GM18499 (cell line): ENCODE data around the gene SEC24C.
"Not testable (repeated sequence)": the region's sequence is repeated elsewhere in the genome, so short reads cannot be mapped to it uniquely, and the experiment has no call there.

Experiments
- ATAC-seq: cut with Tn5 transposase; IDR thresholded peaks from one replicate; pipeline ENCODE4 v1.9.1; 2021; ENCODE audit warnings: moderate number of reproducible peaks; ENCODE audit not compliant: insufficient read depth, unreplicated experiment

The SEC24C gene

GRCh38 chr10:73743905-73744663, at the start of gene SEC24C:
Gene SEC24C (plus strand): TSS chr10:73744372. CDS start chr10:73746833, 2,461 bp downstream.
- no peak for ATAC-seq

DNA sequence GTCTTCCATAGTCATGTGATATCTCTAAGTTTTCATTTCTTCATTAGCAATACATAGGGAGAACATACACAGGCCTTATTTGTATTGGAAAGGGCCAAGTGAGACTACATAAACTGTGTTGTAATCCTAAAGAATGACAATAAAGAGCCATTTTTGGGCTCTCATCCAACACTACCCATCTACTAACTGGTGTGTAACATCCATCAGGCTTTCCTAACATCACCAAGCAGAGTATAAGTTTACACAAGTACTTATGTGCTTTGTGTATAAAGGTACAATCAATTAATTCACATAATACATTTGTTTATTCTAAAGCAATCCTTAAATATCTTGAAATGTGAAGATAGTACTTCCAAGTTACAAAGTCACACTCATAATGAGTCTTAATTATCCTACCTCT, 48.9 kb upstream of the SEC24C start:
- ATAC-seq = not testable (repeated sequence)

- ATAC-seq = not testable (repeated sequence)
Observed at GRCh38 chr10:73697675-73698159, 46.5 kb upstream of the SEC24C start, which contains the start of gene AGAP5. Gene AGAP5 (minus strand): TSS chr10:73698109. CDS start chr10:73697755, 354 bp downstream.

GRCh38 chr10:73698819-73699218, 45.4 kb upstream of the SEC24C start:
- ATAC-seq = not testable (repeated sequence)

DNA sequence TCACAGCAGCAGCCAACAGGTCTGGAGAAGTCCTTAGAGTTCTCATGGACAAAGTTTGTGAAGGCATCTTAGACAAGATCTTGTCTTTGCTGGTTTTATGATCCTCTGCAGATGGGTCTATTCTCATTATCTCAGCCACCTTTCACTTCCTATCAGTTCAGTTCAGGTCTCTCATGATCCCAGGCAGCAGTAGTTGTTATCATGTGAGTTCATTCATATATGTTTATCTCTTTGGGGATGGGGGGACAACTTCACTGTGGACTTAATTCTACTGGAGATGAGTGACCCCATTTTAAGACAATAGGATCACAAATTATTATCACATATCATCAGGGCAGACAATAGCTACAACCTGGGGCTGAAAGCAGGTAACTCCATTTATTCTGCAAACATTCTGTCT, 40.2 kb upstream of the SEC24C start:
- not testable (repeated sequence) for ATAC-seq

- not testable (repeated sequence) for ATAC-seq
Observed at GRCh38 chr10:73705506-73706072, 38.6 kb upstream of the SEC24C start.

DNA sequence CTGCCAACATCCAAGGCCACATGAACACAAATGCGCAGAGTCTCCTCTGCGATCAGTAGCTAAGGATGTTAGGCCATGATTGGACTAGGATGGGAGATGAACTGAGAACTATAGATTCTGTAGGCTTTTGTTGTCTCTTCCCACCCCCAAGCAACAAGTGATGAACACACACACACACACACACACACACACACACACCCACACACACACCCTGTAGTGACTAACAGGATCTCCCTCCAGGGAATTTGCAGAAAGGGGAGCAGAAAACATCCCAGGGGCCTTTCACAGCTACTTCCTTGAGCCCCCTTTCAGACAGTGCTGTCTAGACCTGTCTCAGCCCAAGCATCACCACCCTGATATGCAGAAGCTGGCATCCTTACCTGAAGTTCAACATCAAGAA, 37.7 kb upstream of the SEC24C start:
- not testable (repeated sequence) for ATAC-seq

- ATAC-seq = not testable (repeated sequence)
Observed at GRCh38 chr10:73707628-73708027, 36.5 kb upstream of the SEC24C start.

DNA sequence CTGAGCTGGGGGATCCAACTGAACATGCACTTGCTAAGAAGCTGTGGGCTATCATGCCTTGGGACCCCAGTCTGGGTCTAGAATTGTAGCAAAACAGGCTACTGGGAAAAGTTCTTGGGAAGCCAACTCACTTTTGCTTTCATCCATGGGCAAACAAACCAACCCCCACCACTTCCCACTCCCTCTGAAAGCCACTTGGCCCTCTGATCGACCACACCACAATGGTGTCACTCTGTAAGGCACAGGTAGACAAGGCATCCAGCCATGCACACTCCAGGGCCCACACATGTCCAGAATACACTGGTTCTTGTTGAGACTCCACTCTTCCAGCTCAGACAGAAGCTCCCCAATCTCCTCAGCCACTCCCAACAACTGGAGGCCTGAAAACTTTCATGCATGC, 36.0 kb upstream of the SEC24C start:
- ATAC-seq = not testable (repeated sequence)

- ATAC-seq = not testable (repeated sequence)
Observed at GRCh38 chr10:73711683-73712082, 32.5 kb upstream of the SEC24C start.

- not testable (repeated sequence) for ATAC-seq
Observed at GRCh38 chr10:73713912-73714311, 30.3 kb upstream of the SEC24C start.

- not testable (repeated sequence) for ATAC-seq
Observed at GRCh38 chr10:73714483-73714882, 29.7 kb upstream of the SEC24C start.

GRCh38 chr10:73715179-73716156, 28.7 kb upstream of the SEC24C start:
- ATAC-seq = not testable (repeated sequence)

DNA sequence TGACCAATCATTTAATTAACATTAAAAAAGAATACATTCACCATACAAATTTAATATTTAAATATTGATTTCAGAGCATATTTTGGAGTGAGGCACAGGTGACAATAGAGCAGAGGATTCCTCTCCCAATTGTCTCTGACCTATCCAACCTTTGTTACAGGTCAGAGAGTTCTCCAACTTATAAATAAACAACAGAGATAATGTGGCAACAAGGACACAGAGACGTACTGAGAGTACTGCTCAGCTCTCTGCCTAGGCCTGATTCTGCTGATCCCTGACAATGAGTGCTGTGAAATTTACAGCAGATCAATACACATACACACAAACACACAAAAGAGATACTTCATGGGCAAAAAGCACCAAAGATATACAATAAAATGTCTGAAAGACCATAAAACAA, 27.9 kb upstream of the SEC24C start:
- no peak for ATAC-seq

DNA sequence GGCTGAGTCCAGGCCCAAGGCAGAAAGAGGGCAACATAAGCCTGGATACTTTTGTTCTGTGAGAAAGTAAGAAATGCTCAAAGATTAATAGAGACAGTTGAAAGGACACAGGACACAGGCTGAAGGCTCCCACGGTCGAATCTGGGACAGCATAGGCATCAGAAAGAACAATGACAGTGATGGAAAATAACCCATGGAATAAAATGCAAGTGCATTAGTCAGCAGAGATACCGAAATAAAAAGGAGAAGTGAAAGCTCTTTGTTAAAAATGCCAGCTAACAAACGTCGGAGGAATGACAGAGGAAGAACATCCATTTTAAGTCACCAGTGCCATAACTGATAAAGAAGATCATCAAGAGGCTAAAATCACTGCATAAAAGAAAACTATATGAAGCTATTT, 26.6 kb upstream of the SEC24C start:
- no peak for ATAC-seq

DNA sequence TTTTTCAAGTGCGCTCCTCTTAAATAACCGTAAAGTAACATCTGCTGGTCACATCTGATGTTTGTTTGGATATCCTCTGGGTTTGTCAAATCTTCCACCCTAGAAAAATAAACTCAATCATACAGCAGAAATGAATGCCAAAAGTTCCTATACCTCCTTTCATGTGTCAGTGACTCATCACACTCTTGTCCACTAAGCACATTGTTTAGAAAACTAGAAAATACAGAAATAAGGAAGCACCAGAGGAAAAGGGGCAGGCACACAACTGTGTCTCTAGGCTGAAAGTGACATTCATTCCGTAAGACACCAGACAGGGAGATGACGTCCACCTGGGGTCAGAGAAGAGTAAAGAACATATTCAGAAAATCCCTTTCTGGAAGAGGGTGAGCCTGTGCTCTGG, 23.6 kb upstream of the SEC24C start:
- not testable (repeated sequence) for ATAC-seq

DNA sequence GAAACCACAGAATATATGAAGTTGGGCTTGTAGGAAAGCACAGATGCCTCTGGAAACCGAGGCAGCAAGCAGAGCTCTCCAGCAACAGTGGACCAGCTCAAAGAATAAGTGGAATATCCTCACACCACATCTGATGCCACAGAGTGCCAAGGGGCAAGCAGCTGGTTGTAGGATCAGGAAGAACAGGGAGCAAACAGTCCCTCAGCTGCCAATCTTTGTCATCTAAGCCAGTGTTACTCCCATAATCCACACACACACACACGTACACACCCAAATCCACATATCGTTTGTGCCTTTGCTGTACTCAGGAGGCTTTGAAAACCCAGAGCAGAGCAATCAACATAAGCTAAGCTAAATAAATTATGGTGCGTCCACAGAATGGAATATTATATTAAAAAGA, 20.7 kb upstream of the SEC24C start:
- no peak for ATAC-seq

- ATAC-seq = not testable (repeated sequence)
Observed at GRCh38 chr10:73729781-73730152, 14.4 kb upstream of the SEC24C start.

DNA sequence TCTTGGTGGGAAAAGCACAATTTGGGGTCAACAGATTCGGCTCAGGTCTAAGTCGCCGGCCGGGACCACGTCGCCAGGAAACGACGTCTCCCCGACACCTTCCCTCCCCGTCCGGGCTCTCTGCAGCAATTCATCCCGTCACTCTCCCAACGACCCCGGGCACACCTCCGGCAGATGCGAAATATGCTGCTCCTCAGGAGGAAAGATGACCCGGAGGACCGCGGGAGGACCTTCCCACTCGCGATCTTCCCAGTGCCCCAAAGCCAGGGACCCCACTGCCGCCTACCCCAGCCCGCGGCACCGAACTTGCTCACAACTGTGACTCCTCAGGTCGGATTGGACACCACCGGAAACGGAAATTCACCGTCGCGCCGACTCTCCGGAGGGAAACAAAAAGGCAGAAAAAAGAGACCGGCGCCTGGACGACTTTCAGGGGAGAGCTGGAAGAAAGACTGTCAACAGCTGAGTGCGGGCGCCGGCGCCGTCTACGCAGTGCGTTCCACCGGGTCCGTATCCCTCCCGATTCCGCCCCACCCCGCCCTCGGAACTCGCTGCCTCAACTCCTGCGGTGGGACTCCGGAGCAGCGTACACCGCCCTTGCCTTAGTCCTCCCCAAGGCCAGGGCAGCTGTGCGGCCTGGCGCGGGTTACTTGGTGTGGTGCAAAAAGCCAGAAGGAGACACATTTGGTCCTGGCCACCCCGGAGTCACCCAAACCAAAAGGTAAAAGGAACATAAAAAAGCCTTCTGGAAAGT, 13.8 kb upstream of the SEC24C start:
- peak; percentile 62 for ATAC-seq
